T follicular helper cell (primary cell): ENCODE data around the gene ATP8B3.

Experiments used
- DNase-seq: peaks from one replicate; pipeline ENCODE4 v3.0.0-alpha.2; 2020; ENCODE audit warnings: low read depth

ATP8B3 gene

DNA sequence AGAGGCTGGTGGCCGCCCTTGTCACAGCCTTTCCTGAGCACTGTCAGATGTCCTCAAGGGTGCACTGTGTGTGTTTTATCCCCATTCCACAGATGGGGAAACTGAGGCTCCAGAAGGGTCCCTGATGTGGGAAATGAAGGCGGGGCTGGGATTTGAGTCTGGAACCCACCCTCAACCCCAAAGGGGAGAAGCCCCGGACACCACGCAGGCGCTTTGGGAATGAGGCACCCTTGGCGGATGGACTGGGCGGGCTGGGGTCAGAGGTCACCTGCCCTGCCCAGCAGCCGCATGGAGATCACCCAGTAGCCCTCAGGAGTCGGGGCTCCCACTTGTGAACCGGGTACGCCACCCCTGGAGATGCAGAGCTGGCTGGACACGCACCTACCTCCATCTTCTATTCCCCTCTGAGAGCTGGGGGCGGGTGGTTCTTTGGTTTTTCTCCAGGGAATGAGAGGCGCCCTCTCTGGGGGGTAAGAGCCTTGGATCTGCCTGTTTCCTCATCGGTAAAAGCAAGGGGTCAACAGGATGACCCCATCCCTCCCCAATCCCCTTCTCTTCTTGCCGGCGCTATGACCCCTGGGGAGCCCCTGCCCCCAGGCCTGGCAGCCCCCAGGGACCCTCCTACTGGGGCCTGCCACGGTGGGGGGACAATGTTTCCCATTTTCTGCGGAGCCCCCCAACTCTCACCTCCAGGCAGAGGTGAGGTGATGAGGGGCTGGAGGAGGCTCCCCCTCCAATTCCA is 67.1 kb downstream of the ATP8B3 start:
- DNase-seq, result no peak

DNA sequence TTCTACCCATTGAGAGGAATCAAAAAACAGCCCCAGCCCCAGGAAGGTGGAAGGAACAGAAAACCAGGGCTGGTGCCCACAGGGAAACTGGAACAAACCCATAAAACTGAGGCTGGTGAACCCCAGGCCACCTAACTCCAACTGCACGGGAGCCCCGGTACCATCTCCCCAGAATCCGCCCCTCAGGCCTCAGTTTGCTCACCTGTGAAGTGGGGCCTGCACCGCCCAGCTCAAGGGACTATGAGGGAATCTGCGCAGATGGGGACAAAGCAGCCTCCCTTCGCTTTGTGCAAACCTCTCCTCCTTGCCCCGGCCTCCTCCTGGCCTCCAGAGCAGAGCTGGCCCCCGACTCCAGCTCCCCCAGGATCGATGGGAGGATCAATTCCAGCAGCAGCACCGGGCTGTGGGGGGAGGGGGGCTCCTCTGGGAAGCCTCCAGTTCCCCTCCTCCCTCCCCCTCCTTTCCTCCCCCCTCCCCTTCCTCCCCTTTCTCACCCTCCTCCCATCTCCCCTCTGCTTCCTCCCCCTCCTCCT is 67.9 kb downstream of the ATP8B3 start:
- DNase-seq, result no peak

DNA sequence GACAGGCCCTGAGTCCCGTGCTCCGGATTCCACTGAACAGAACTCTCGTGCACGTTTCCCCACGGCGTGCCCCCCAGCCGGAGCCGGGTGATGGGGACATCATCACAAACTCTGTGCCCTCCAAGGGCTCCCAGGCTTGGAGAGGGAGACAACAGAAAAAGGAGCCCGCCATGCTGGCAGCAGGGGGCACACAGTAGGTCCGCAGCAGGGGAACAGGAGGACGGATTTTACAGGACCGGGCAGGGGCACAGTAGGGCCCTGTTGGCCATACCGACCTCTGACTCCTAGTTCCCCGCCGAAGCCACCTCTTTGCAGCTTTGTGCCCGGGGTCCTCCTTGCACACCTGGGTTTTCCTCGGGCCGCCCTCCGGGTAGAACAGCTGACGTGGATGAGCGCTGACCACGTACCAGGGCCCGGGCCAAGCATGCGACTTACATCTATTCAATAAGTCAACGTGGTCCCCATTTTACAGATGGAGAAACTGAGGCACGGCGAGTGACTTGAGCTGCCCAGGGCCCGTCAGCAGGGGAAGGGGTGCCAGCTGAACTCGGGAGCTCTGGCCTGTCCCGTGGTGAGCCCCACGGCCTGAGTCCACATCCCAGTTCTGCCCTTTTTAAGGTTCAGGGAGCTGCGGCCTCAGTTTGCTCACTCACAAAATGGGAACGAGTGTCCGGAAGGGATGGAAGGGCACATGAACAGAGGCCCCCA is 68.9 kb downstream of the ATP8B3 start:
- no peak for DNase-seq

DNA sequence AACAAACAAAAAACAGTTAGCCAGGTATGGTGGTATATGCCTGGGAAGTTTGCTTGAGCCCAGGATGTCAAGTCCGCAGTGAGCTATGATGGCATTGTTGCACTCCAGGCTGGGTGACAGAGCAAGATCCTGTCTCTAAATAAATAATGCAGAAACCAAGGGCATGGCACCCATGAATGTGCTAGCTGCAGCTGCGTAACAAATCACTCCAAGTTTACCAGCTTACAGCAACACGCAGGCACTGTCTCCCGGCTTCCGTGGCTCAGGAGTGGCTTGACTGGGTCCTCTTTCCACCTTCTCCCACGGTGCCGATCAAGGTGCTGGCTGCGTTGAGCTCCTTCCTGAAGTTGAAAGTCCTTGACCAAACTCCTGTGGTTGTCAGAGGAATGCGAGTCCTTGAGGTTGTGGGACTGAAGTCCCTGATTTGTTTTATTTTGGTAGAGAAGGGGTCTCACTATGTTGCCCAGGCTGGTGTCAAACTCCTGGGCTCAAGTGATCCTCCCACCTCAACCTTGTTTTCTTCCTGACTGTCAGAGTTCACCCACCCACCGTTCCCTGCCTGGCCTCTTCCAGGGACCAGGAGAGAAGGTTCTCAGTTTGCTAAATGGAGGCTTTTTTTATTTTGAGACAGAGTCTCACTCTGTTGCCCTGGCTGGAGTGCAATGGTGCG is 72.0 kb downstream of the ATP8B3 start:
- DNase-seq, result no peak

DNA sequence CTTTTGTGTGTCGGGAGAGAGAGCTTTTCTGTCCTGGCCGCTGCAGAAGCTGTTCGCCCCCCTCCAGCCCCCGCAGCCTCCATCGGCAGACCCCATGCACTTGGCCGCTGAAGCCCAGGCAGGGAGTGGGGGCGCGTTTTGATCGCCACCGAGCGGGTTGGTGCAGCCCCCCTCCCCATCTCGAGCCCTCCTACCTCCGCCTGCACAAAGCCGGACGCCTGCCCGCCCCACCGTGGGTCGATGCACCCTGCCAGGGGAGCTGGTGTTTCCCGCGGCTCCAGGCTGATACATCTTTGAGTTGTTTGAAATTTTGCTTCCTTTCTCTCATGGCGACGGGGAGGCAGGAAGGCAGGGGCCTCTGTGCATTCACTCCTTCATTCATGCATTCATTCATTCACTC is 75.1 kb downstream of the ATP8B3 start:
- no peak for DNase-seq

DNA sequence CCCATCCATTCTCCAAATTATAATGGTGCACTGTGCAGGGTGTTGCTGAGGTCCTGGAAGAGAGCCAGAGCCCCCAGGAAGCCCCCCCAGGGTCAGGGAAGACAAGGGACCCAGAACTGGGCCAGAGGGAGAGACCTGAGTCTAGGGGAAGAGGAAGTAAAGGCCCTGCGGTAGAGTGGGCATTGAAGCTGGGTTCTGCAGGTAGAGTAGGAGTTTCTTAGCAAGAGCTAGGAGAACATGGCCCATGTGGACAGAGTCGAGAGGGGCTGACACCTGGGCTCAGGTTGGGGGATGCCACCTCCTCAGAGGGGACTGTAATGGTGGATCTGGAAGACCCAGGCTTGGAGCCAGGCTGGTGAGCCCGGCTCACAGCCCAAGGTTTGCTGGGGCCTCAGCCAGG is 75.8 kb downstream of the ATP8B3 start:
- DNase-seq, result no peak

DNA sequence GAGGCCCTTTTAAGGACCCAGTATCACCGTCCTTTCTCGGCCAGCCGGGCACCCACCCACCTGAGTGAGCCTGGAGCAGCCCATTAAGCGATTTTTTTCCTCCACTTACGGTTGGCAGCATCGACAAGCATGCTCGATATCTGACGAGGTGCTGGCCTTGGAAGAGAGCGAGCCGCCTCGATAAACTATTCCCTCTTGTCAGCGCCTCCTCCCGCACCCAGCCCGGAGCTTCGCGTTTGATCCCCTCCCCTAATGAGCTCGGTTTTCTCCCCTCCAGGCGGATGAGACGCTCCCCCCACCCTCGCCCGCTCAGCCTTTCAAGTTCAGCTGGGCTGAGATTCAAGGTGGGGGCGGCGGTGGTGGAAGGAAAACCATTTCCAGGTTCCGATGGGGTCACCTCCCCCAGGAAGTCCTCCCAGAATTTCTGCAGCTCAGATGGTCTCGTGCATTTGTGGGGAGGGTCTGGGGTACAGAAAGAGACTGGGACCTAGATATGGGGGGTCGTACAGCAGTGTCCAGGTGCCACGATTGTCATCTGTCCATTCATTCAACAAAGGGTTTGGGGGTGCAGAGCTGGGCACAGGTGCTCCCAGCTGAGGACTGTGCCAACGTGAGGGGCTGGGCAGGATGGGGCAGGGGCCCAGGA is 77.6 kb downstream of the ATP8B3 start:
- no peak for DNase-seq
